DMS79 (cell line): ENCODE measurements around the gene YIPF5.

Experiments used
- DNase-seq: peaks from one replicate; lab custom pipeline; 2025; lab: John Stamatoyannopoulos, UW

The YIPF5 gene

GRCh38 chr5:144125163-144125726, 45.2 kb downstream of the YIPF5 start:
- no peak for DNase-seq

GRCh38 chr5:144122641-144123040, 47.8 kb downstream of the YIPF5 start:
- DNase-seq, result no peak

- DNase-seq, result no peak
Observed at GRCh38 chr5:144122081-144122480, 48.4 kb downstream of the YIPF5 start.

- no peak for DNase-seq
Observed at GRCh38 chr5:144121577-144121976, 48.9 kb downstream of the YIPF5 start.

- DNase-seq, result no peak
Observed at GRCh38 chr5:144120661-144121180, 49.7 kb downstream of the YIPF5 start.

- no peak for DNase-seq
Observed at GRCh38 chr5:144117412-144117811, 53.0 kb downstream of the YIPF5 start.

- DNase-seq, result no peak
Observed at GRCh38 chr5:144114571-144114970, 55.9 kb downstream of the YIPF5 start.
